Endothelial cell of umbilical vein (primary cell): Measurements from ENCODE around the gene YTHDF1.

Experiments used
- CTCF ChIP-seq, 2 donors: IDR thresholded peaks; 1 replicate in 1 of 2; 2 replicates in 1 of 2; pipeline ENCODE4 v1.5.1; 2011; ENCODE audit warnings: low read length in 2 of 2, mild to moderate bottlenecking in 2 of 2, moderate library complexity in 2 of 2, control low read depth in 1 of 2, inconsistent platforms in 1 of 2, low read depth in 1 of 2; ENCODE audit not compliant: insufficient read depth in 1 of 2; ENCODE audit errors: extremely low read depth in 1 of 2
- EZH2 ChIP-seq: IDR thresholded peaks from 2 replicates; pipeline ENCODE4 v1.6.1; 2012; ENCODE audit warnings: borderline replicate concordance, low read depth, mild to moderate bottlenecking, moderate library complexity, low read length, inconsistent platforms; ENCODE audit not compliant: severe bottlenecking
- FOS ChIP-seq: IDR thresholded peaks from 2 replicates; pipeline ENCODE4 v1.6.1; 2011; ENCODE audit warnings: mild to moderate bottlenecking, low read length, moderate library complexity, borderline replicate concordance; ENCODE audit not compliant: insufficient read depth
- GATA2 ChIP-seq: IDR thresholded peaks from 2 replicates; pipeline ENCODE4 v1.7.0; 2011; ENCODE audit warnings: low read depth, mild to moderate bottlenecking, moderate library complexity, mixed read lengths, low read length; ENCODE audit not compliant: insufficient read length, insufficient read depth
- JUN ChIP-seq: IDR thresholded peaks from 2 replicates; pipeline ENCODE4 v1.6.1; 2011; ENCODE audit warnings: borderline replicate concordance, low read depth; ENCODE audit not compliant: insufficient read length, insufficient read depth
- MYC ChIP-seq: IDR thresholded peaks from one replicate; pipeline ENCODE4 v1.6.1; 2011; ENCODE audit warnings: mild to moderate bottlenecking, low read depth, low read length
- POLR2A ChIP-seq: IDR thresholded peaks from 2 replicates; pipeline ENCODE4 v1.6.1; 2012; ENCODE audit warnings: low read depth, mild to moderate bottlenecking, control low read depth, low read length
- POLR2AphosphoS5 ChIP-seq: IDR thresholded peaks from 2 replicates; pipeline ENCODE4 v1.6.1; 2012; ENCODE audit warnings: low read depth, mild to moderate bottlenecking, control low read depth, low read length, moderate library complexity; ENCODE audit not compliant: insufficient read depth
- TF ChIP-seq, protein P1 (sequence below): IDR thresholded peaks from 2 replicates; pipeline ENCODE4 v1.6.1; 2011; ENCODE audit not compliant: insufficient read depth, insufficient read length

- TF ChIP-seq CTCF (IDR thresholded peaks at IDR 0.05; ENCODE audit: extremely low read depth in 1 of 2, insufficient read depth in 1 of 2, low read depth in 1 of 2, low read length in 2 of 2), result no peak
- TF ChIP-seq EZH2, result no peak
- TF ChIP-seq JUN, result no peak
- no peak for TF ChIP-seq POLR2A
- TF ChIP-seq POLR2AphosphoS5, result no peak
- TF ChIP-seq FOS, result no peak
- TF ChIP-seq, protein P1, sequence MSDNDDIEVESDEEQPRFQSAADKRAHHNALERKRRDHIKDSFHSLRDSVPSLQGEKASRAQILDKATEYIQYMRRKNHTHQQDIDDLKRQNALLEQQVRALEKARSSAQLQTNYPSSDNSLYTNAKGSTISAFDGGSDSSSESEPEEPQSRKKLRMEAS, result no peak
- no peak for TF ChIP-seq GATA2
- TF ChIP-seq MYC, result no peak
Observed at GRCh38 chr20:63222541-63222940, 6.6 kb upstream of the YTHDF1 start.
